ENCODE measurements around the gene CCNL2.

GRCh38 chr1:1439546-1440261 lies 40.6 kb upstream of the CCNL2 start:
- TF ChIP-seq MYC (IDR thresholded peaks at IDR 0.05; ENCODE audit: low read depth, low read length), result no peak
- no peak for TF ChIP-seq CTCF (IDR thresholded peaks at IDR 0.05; ENCODE audit: low read depth, low read length)
- no peak for TF ChIP-seq MAX (IDR thresholded peaks at IDR 0.05; ENCODE audit: low read depth, low read length)
